ENCODE data around the gene GSG1L. TPM values are rescaled to one million over a fixed set of nuclear protein-coding genes. Genes with fewer than 3 reads are reported as not detected.

Gene GSG1L
- polyA plus RNA-seq, 3 donors: not detected

DNA sequence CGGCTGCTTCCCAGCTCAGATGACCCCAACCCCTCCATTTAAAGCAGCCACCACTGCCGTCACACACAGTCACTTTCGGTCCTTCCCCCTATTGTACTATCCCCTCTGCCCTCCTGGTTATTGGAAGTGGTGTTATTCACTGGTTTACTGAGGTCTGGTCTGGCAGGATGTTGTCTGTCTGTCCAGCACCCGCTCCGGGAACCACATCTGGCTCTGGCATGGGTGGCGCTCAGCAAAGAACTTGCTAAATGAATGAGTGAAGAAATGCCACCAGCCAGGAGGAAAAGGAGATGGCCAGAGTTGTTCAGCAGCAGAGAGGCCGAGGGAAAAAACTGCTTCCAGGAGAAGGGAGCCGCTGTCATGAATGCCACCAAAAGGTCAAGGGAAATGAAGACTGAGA is 161.6 kb downstream of the GSG1L start:
- intact Hi-C loops (cut with micrococcal nuclease): no loop called here
- H3K4me3 ChIP-seq (replicated peaks in 1 of 3; ENCODE audit: low read depth in 2 of 3, low read length in 3 of 3): no peak overlapping the region
- Mint-ChIP-seq H3K4me3 (no peak overlapping the region), H3K27me3 (ENCODE audit: low read depth in 3 of 3) (peaks cover 2 to 12% (median 5%) of the 10 kb centered on the region in 3 donors), H3K4me1 (no peaks in the 10 kb centered on the region), H3K36me3 (no peaks in the 10 kb centered on the region), H3K9me3 (peaks cover 0 to 3% (median 0%) of the 10 kb centered on the region in 7 donors), H3K27ac (no peak overlapping the region)
- TF ChIP-seq CTCF (IDR thresholded peaks at IDR 0.05): no peak
- DNase-seq: no peak
- no peaks in the 10 kb centered on the region for H3K4me1 ChIP-seq (ENCODE audit: control insufficient read depth in 1 of 2, insufficient read depth in 2 of 2, low read length in 2 of 2)
- H3K36me3 ChIP-seq (replicated peaks in 1 of 2; ENCODE audit: control insufficient read depth in 1 of 2, insufficient read depth in 2 of 2, low read length in 2 of 2): no peaks in the 10 kb centered on the region
- 88% methylated on average over 5 of the region's 8 CpGs for WGBS (ENCODE audit: insufficient coverage)
- no peak overlapping the region for H3K27ac ChIP-seq (ENCODE audit: low read depth in 1 of 2, low read length in 2 of 2)
- no peaks in the 10 kb centered on the region for H3K27me3 ChIP-seq (ENCODE audit: control insufficient read depth in 2 of 2, insufficient read depth in 2 of 2, low read length in 2 of 2)
- H4K20me1 ChIP-seq (ENCODE audit: insufficient read depth, low read length): no peaks in the 10 kb centered on the region
- no peak overlapping the region for H3K9ac ChIP-seq (ENCODE audit: insufficient read depth, low read length, poor library complexity, severe bottlenecking)
- no peak overlapping the region for H2AFZ ChIP-seq (ENCODE audit: insufficient read depth, low read depth, low read length, poor library complexity, severe bottlenecking)
- H3K79me2 ChIP-seq (ENCODE audit: insufficient read depth, low read length): no peaks in the 10 kb centered on the region
- no peaks in the 10 kb centered on the region for H3K9me3 ChIP-seq (replicated peaks in 1 of 2; ENCODE audit: control insufficient read depth in 1 of 2, insufficient read depth in 1 of 2, low read length in 2 of 2)
- no peak overlapping the region for H3K4me2 ChIP-seq (replicated peaks; ENCODE audit: extremely low read depth, low read length, poor library complexity, severe bottlenecking)

DNA sequence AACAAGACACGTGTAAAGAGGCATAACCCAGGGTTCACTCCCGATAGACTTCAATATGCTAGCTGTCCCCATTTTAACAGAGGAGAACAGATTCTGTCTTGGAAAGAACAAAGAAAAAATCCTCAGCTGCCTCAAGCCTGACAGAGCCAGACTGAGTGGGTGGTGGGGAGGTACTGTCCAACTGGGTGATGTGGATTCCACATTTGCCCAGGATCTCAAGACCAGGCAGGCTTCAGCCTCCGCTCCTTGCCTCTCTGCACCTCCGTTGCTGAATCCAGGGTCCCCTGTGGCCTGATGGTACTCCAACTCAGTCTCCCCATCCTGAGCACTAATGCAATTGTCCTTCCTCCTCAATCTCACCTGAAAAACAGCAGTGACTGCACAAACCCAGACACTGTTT is 163.8 kb downstream of the GSG1L start:
- H4K20me1 ChIP-seq (ENCODE audit: insufficient read depth, low read length): no peaks in the 10 kb centered on the region

More for the DNA sequence above, 163.8 kb downstream of the GSG1L start:
- no peak overlapping the region for H3K4me3 ChIP-seq (replicated peaks in 1 of 3; ENCODE audit: low read depth in 2 of 3, low read length in 3 of 3)
- H3K36me3 Mint-ChIP-seq: no peaks in the 10 kb centered on the region
- no peak for TF ChIP-seq CTCF (IDR thresholded peaks at IDR 0.05)
- no peaks in the 10 kb centered on the region for H3K4me1 ChIP-seq (ENCODE audit: control insufficient read depth in 1 of 2, insufficient read depth in 2 of 2, low read length in 2 of 2)
- H2AFZ ChIP-seq (ENCODE audit: insufficient read depth, low read depth, low read length, poor library complexity, severe bottlenecking): no peak overlapping the region
- DNase-seq: no peak
- no peak overlapping the region for H3K27ac Mint-ChIP-seq
- no peak overlapping the region for H3K27ac ChIP-seq (ENCODE audit: low read depth in 1 of 2, low read length in 2 of 2)
- WGBS (ENCODE audit: insufficient coverage): 93% methylated on average over 2 of the region's 4 CpGs
- H3K4me1 Mint-ChIP-seq: no peaks in the 10 kb centered on the region
- H3K9me3 ChIP-seq (replicated peaks in 1 of 2; ENCODE audit: control insufficient read depth in 1 of 2, insufficient read depth in 1 of 2, low read length in 2 of 2): peaks cover 0 to 2% of the 10 kb centered on the region in 2 donors
- peaks cover 0 to 6% (median 3%) of the 10 kb centered on the region in 7 donors for H3K9me3 Mint-ChIP-seq
- no peaks in the 10 kb centered on the region for H3K36me3 ChIP-seq (replicated peaks in 1 of 2; ENCODE audit: control insufficient read depth in 1 of 2, insufficient read depth in 2 of 2, low read length in 2 of 2)
- no peaks in the 10 kb centered on the region for H3K27me3 ChIP-seq (ENCODE audit: control insufficient read depth in 2 of 2, insufficient read depth in 2 of 2, low read length in 2 of 2)
- H3K79me2 ChIP-seq (ENCODE audit: insufficient read depth, low read length): no peaks in the 10 kb centered on the region
- H3K9ac ChIP-seq (ENCODE audit: insufficient read depth, low read length, poor library complexity, severe bottlenecking): no peak overlapping the region
- H3K4me3 Mint-ChIP-seq: no peak overlapping the region
- no peak overlapping the region for H3K4me2 ChIP-seq (replicated peaks; ENCODE audit: extremely low read depth, low read length, poor library complexity, severe bottlenecking)
- intact Hi-C loops (cut with micrococcal nuclease): no loop called here
- H3K27me3 Mint-ChIP-seq (ENCODE audit: low read depth in 3 of 3): peaks cover 2 to 9% (median 3%) of the 10 kb centered on the region in 3 donors

Measured in CD14-positive monocyte (primary cell).